SH-SY5Y (cell line): ENCODE measurements around the gene NOL8.

ENCODE experiments used
- GATA2 ChIP-seq: IDR thresholded peaks from 2 replicates; pipeline ENCODE4 v1.6.1; 2011; ENCODE audit warnings: mild to moderate bottlenecking, low read depth, low read length
- GATA3 ChIP-seq: IDR thresholded peaks from 2 replicates; pipeline ENCODE4 v1.6.1; 2011; ENCODE audit warnings: low read depth, mild to moderate bottlenecking, low read length, moderate library complexity

- TF ChIP-seq GATA2: no peak
- no peak for TF ChIP-seq GATA3
Measured at GRCh38 chr9:92324889-92325268, 271 bp downstream of the NOL8 start.
